HepG2 (cell line): ENCODE measurements around the gene LRRC45. TPM values are rescaled to one million over a fixed set of nuclear protein-coding genes. Genes with fewer than 3 reads are reported as not detected.

Experiments used
- IRF2 ChIP-seq: IDR thresholded peaks from 2 replicates; pipeline ENCODE4 v1.6.1; 2018; ENCODE audit warnings: missing genetic modification reagents, missing compliant biosample characterization
- NFYB ChIP-seq: sonication (generic); formaldehyde crosslinking; IDR thresholded peaks from 2 replicates; pipeline ENCODE4 v1.4.0; 2020; ENCODE audit warnings: missing genetic modification reagents
- PHF21A ChIP-seq: sonication (generic); formaldehyde crosslinking; IDR thresholded peaks from 2 replicates; pipeline ENCODE4 v1.5.0; 2020; ENCODE audit warnings: mild to moderate bottlenecking, missing genetic modification reagents
- PTBP1 ChIP-seq: fragments of 200-400 bp; formaldehyde crosslinking; IDR thresholded peaks from 2 replicates; pipeline ENCODE4 v1.6.1; 2018; ENCODE audit warnings: low read length, low read depth; ENCODE audit not compliant: poor library complexity, severe bottlenecking
- ZBTB42 ChIP-seq: sonication (generic); formaldehyde crosslinking; IDR thresholded peaks from 2 replicates; pipeline ENCODE4 v1.5.0; 2020; ENCODE audit warnings: mild to moderate bottlenecking, missing genetic modification reagents
- ZNF225 ChIP-seq: sonication (generic); formaldehyde crosslinking; IDR thresholded peaks from 2 replicates; pipeline ENCODE4 v1.4.0; 2020; ENCODE audit warnings: mild to moderate bottlenecking, missing genetic modification reagents
- polyA plus RNA-seq, 8 experiments: library from polyadenylated mRNA; depleted of rRNA in 3 of 8; stranded (reverse) in 7 of 8; unstranded in 1 of 8; fragments of >200 nt; fragmentation: Illumina TruSeq in 4 of 8; extraction: Trizol in 4 of 8; gene quantifications; 2 replicates each; pipeline versions ENCODE4 v1.2.1 to v1.2.3, GENCODE V29; 2011 to 2016; ENCODE audit warnings: low read depth in 4 of 8, missing spikeins in 1 of 8, mixed read lengths in 1 of 8; ENCODE audit not compliant: insufficient read depth in 1 of 8
- total RNA-seq, 5 experiments: library from RNA; depleted of rRNA; stranded (reverse); fragments of >200 nt; fragmentation: Illumina TruSeq; extraction: Trizol; gene quantifications; 2 replicates each; pipeline ENCODE4 v1.2.3, GENCODE V29; 2016; ENCODE audit warnings: low read depth in 1 of 5
- TF ChIP-seq, protein P1 (sequence below): sonication (generic); formaldehyde crosslinking; IDR thresholded peaks from 2 replicates; pipeline ENCODE4 v1.5.1; 2020; ENCODE audit warnings: missing genetic modification reagents, mild to moderate bottlenecking, borderline replicate concordance
- TF ChIP-seq, protein P2 (sequence below), 2 experiments: sonication (generic) in 1 of 2; formaldehyde crosslinking in 1 of 2; IDR thresholded peaks; 2 replicates each; pipeline versions ENCODE4 v1.5.1 to v1.6.1; 2011 to 2020; ENCODE audit warnings: borderline replicate concordance in 1 of 2, low read depth in 1 of 2, low read length in 1 of 2, mild to moderate bottlenecking in 1 of 2, missing genetic modification reagents in 1 of 2, moderate library complexity in 1 of 2
- TF ChIP-seq, protein P3 (sequence below): sonication (generic); formaldehyde crosslinking; IDR thresholded peaks from 2 replicates; pipeline ENCODE4 v1.9.0; 2021; ENCODE audit warnings: missing genetic modification reagents, borderline replicate concordance
- TF ChIP-seq, protein P4 (sequence below): fragments of 450-650 bp; IDR thresholded peaks from 2 replicates; pipeline ENCODE4 v1.6.1; 2016

The LRRC45 gene
- total and polyA plus RNA-seq, 2 of the 13 experiments (the other 11 are each of a cell fraction or from before 2014, with no cell fraction given): 11.6 to 48.1 TPM

DNA sequence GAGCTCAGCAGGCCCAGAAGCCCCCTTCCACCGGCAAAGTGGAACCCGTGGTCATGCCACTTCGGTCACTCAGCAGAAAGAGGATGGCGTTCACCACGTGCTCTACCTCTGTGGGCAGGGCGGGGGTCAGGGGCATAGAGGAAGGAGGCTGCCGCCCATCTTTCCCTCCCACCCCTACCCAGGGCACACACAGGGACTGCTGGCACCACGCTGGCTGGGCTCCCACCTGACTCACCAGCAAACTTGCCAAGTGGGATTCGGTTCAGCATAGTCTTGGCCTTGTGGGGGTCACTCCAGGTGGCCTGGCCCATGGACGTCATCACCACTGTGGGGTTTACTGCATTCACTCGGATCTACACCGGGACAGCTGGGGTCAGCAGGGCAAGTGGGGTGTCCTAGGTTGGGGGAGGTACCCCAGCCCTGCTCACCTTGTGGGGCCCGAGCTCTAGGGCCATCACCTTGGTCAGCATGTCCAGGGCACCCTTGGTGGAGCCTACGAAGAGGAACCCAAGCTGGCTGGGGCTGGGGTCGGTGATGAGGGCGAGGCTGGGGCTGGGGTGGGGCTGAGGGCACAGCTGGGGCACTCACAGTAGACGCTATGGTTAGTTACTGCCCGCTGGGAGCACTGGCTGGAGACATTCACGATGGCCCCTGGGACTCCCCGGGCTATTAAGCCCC is 13.0 kb downstream of the LRRC45 start (continued):
- TF ChIP-seq PHF21A (CRISPR knock-in tag) (no peak), IRF2 (no peak), NFYB (CRISPR knock-in tag) (no peak), ZNF225 (0 out of 2 replicates have a peak, but pooled peaks have one; percentile 32), ZBTB42 (no peak), PTBP1 (no peak)
- TF ChIP-seq, protein P1, sequence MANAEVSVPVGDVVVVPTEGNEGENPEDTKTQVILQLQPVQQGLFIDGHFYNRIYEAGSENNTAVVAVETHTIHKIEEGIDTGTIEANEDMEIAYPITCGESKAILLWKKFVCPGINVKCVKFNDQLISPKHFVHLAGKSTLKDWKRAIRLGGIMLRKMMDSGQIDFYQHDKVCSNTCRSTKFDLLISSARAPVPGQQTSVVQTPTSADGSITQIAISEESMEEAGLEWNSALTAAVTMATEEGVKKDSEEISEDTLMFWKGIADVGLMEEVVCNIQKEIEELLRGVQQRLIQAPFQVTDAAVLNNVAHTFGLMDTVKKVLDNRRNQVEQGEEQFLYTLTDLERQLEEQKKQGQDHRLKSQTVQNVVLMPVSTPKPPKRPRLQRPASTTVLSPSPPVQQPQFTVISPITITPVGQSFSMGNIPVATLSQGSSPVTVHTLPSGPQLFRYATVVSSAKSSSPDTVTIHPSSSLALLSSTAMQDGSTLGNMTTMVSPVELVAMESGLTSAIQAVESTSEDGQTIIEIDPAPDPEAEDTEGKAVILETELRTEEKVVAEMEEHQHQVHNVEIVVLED (CRISPR knock-in tag): no peak
- TF ChIP-seq, protein P2, sequence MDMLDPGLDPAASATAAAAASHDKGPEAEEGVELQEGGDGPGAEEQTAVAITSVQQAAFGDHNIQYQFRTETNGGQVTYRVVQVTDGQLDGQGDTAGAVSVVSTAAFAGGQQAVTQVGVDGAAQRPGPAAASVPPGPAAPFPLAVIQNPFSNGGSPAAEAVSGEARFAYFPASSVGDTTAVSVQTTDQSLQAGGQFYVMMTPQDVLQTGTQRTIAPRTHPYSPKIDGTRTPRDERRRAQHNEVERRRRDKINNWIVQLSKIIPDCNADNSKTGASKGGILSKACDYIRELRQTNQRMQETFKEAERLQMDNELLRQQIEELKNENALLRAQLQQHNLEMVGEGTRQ (IDR thresholded peaks at IDR 0.05; ENCODE audit: low read depth, low read length): no peak
- TF ChIP-seq, protein P2 (CRISPR knock-in tag; IDR thresholded peaks at IDR 0.05; ENCODE audit: borderline replicate concordance): no peak
- TF ChIP-seq, protein P3, sequence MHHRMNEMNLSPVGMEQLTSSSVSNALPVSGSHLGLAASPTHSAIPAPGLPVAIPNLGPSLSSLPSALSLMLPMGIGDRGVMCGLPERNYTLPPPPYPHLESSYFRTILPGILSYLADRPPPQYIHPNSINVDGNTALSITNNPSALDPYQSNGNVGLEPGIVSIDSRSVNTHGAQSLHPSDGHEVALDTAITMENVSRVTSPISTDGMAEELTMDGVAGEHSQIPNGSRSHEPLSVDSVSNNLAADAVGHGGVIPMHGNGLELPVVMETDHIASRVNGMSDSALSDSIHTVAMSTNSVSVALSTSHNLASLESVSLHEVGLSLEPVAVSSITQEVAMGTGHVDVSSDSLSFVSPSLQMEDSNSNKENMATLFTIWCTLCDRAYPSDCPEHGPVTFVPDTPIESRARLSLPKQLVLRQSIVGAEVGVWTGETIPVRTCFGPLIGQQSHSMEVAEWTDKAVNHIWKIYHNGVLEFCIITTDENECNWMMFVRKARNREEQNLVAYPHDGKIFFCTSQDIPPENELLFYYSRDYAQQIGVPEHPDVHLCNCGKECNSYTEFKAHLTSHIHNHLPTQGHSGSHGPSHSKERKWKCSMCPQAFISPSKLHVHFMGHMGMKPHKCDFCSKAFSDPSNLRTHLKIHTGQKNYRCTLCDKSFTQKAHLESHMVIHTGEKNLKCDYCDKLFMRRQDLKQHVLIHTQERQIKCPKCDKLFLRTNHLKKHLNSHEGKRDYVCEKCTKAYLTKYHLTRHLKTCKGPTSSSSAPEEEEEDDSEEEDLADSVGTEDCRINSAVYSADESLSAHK (CRISPR knock-in tag): no peak
- TF ChIP-seq, protein P4, sequence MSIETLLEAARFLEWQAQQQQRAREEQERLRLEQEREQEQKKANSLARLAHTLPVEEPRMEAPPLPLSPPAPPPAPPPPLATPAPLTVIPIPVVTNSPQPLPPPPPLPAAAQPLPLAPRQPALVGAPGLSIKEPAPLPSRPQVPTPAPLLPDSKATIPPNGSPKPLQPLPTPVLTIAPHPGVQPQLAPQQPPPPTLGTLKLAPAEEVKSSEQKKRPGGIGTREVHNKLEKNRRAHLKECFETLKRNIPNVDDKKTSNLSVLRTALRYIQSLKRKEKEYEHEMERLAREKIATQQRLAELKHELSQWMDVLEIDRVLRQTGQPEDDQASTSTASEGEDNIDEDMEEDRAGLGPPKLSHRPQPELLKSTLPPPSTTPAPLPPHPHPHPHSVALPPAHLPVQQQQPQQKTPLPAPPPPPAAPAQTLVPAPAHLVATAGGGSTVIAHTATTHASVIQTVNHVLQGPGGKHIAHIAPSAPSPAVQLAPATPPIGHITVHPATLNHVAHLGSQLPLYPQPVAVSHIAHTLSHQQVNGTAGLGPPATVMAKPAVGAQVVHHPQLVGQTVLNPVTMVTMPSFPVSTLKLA: no peak
